ENCODE measurements around the gene CAMK2G.

DNA sequence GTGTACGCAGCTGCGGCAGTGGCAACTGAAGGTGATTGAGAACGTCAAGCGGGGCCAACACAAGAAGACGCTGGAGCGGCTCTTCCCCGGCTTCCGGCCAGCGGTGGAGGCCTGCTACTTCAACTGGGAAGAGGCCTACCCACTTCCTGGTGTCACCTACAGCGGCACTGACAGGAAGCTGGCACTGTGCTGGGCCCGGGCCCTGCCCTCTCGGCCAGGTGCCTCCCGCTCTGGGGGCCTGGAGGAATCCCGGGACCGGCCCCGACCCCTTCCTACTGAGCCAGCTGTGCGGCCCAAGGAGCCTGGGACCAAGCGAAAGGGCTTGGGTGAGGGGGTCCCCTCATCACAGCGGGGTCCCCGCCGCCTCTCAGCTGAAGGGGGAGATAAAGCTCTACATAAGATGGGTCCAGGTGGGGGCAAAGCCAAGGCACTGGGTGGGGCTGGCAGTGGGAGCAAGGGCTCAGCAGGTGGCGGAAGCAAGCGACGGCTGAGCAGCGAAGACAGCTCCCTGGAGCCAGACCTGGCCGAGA is 82.4 kb downstream of the CAMK2G start:
- TF ChIP-seq CTCF (conservative IDR thresholded peaks at IDR 0.05; ENCODE audit: low read length) (no peak), EZH2phosphoT487 (IDR thresholded peaks at IDR 0.05; ENCODE audit: borderline replicate concordance, low read depth, low read length) (no peak)
